ENCODE data around the gene ZNHIT2.

DNA sequence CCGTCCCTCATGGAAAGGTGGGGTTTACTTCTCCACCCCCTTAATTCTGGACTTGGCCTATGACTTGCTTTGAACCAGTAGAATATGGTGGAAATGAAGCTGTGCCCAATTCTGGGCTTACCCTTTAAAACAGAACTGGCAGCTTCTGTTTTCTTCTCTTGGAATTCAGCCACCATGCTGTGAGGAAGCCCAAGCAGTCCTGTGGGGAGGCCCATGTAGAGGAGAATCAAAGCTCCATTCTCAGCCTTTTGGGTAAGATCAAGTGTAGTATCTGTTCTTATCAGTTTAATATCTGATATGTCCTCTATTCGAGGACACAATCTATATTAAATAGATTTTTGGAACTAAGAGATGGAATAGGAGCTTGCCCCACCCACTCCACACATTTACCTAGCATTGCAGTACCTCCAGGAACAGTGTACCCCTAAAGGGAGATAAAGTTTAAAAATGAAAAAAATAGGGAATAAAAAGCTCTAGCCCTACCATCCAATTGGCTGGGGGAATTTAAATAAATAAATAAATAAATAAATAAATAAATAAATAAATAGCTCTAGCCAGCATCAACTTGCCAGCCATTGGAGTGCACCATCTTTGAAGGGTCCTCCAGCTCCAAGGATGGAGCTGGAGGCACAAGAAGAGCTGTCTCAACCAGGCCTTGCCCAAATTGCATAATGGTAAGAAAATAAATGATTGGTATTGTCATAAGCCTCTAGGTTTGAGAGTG, 30.0 kb upstream of the ZNHIT2 start:
- TF ChIP-seq, protein P1, sequence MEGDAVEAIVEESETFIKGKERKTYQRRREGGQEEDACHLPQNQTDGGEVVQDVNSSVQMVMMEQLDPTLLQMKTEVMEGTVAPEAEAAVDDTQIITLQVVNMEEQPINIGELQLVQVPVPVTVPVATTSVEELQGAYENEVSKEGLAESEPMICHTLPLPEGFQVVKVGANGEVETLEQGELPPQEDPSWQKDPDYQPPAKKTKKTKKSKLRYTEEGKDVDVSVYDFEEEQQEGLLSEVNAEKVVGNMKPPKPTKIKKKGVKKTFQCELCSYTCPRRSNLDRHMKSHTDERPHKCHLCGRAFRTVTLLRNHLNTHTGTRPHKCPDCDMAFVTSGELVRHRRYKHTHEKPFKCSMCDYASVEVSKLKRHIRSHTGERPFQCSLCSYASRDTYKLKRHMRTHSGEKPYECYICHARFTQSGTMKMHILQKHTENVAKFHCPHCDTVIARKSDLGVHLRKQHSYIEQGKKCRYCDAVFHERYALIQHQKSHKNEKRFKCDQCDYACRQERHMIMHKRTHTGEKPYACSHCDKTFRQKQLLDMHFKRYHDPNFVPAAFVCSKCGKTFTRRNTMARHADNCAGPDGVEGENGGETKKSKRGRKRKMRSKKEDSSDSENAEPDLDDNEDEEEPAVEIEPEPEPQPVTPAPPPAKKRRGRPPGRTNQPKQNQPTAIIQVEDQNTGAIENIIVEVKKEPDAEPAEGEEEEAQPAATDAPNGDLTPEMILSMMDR (IDR thresholded peaks at IDR 0.05; ENCODE audit: insufficient read depth, low read depth, low read length): no peak
- TF ChIP-seq EZH2 (IDR thresholded peaks at IDR 0.05; ENCODE audit: insufficient read depth, low read length): no peak

Data from astrocyte (in vitro differentiated cells and primary cell).